ENCODE data around the gene KRT25. TPM values are rescaled to one million over a fixed set of nuclear protein-coding genes. Genes with fewer than 3 reads are reported as not detected.

The KRT25 gene
- polyA plus RNA-seq, 10 donors, result 0.18 to 0.38 TPM; not detected in 8

Other genes starting within 250 kb of the KRT25 start
- gene CCR7, start 189.9 kb downstream of the KRT25 start, polyA plus RNA-seq (ENCODE audit: insufficient read length in 10 of 10), result 1 to 10 TPM in 2 of 10 donors, under 1 TPM in 8; 0.16 to 4.2 (median 0.36) TPM
- 100 to 1,000 TPM; 114 to 155 (median 127) TPM for gene SMARCE1, start 107.5 kb downstream of the KRT25 start, polyA plus RNA-seq (ENCODE audit: insufficient read length in 10 of 10)
- under 1 TPM in 9 of 10 donors, not detected in 1; 0.07 to 0.67 (median 0.23) TPM for gene KRT222, start 90.2 kb downstream of the KRT25 start, polyA plus RNA-seq (ENCODE audit: insufficient read length in 10 of 10)
- under 1 TPM in 1 of 10 donors, not detected in 9; 0.11 TPM for gene KRT24, start 51.6 kb downstream of the KRT25 start, polyA plus RNA-seq (ENCODE audit: insufficient read length in 10 of 10)
- not detected for gene KRT26, start 16.9 kb upstream of the KRT25 start, polyA plus RNA-seq (ENCODE audit: insufficient read length in 10 of 10)
- not detected for gene KRT27, start 27.2 kb upstream of the KRT25 start, polyA plus RNA-seq (ENCODE audit: insufficient read length in 10 of 10)
- gene KRT28, start 44.6 kb upstream of the KRT25 start, polyA plus RNA-seq (ENCODE audit: insufficient read length in 10 of 10), result under 1 TPM in 1 of 10 donors, not detected in 9; 0.15 TPM
- 100 to 1,000 TPM in 2 of 10 donors, 10 to 100 TPM in 8; 31.8 to 603 (median 39.3) TPM for gene KRT10, start 67.3 kb upstream of the KRT25 start, polyA plus RNA-seq (ENCODE audit: insufficient read length in 10 of 10)
- gene KRT12, start 111.9 kb upstream of the KRT25 start, polyA plus RNA-seq (ENCODE audit: insufficient read length in 10 of 10), result under 1 TPM in 7 of 10 donors, not detected in 3; 0.08 to 0.76 (median 0.27) TPM
- under 1 TPM in 4 of 10 donors, not detected in 6; 0.13 to 0.24 (median 0.21) TPM for gene KRT20, start 129.9 kb upstream of the KRT25 start, polyA plus RNA-seq (ENCODE audit: insufficient read length in 10 of 10)
- gene KRT23, start 182.3 kb upstream of the KRT25 start, polyA plus RNA-seq (ENCODE audit: insufficient read length in 10 of 10), result 1 to 10 TPM in 2 of 10 donors, under 1 TPM in 5, not detected in 3; 0.16 to 2.7 (median 0.22) TPM
- 1 to 10 TPM; 2.9 to 9.6 (median 5.2) TPM for gene KRT39, start 211.6 kb upstream of the KRT25 start, polyA plus RNA-seq (ENCODE audit: insufficient read length in 10 of 10)
- 10 to 100 TPM in 6 of 10 donors, 1 to 10 TPM in 4; 3.5 to 18.2 (median 10.4) TPM for gene KRT40, start 229.0 kb upstream of the KRT25 start, polyA plus RNA-seq (ENCODE audit: insufficient read length in 10 of 10)
- gene KRTAP3-3, start 238.8 kb upstream of the KRT25 start, polyA plus RNA-seq (ENCODE audit: insufficient read length in 10 of 10), result not detected
- under 1 TPM in 9 of 10 donors, not detected in 1; 0.29 to 0.91 (median 0.58) TPM for gene KRTAP3-2, start 244.6 kb upstream of the KRT25 start, polyA plus RNA-seq (ENCODE audit: insufficient read length in 10 of 10)

Measured in muscle of back (tissue), 10 donors.